Astrocyte (in vitro differentiated cells and primary cell): Measurements from ENCODE around the gene OSBPL1A. TPM values are rescaled to one million over a fixed set of nuclear protein-coding genes. Genes with fewer than 3 reads are reported as not detected.

Experiments used
- DNase-seq: peaks from one replicate; pipeline ENCODE4 v3.0.0-alpha.2; 2010; ENCODE audit warnings: low read depth
- FAIRE-seq: peaks from 2 replicates; lab custom pipeline; 2011; peaks lifted over from hg19 to GRCh38; lab: Jason Lieb, UNC
- H2AFZ ChIP-seq: 2 replicates; pipeline ENCODE4 v1.6.0; 2012; ENCODE audit warnings: low read depth, low read length, inconsistent platforms
- H3K27ac ChIP-seq: 2 replicates; pipeline ENCODE4 v1.5.1; 2011; ENCODE audit warnings: low read depth, low read length, inconsistent platforms
- H3K27me3 ChIP-seq: 2 replicates; pipeline ENCODE4 v1.6.0; 2011; ENCODE audit warnings: low read length, inconsistent platforms; ENCODE audit not compliant: insufficient read depth
- H3K36me3 ChIP-seq: 2 replicates; pipeline ENCODE4 v1.5.1; 2011; ENCODE audit warnings: low read length, inconsistent platforms; ENCODE audit not compliant: insufficient read depth
- H3K4me1 ChIP-seq: 2 replicates; pipeline ENCODE4 v1.5.1; 2011; ENCODE audit warnings: low read length, inconsistent platforms; ENCODE audit not compliant: insufficient read depth
- H3K4me2 ChIP-seq: 2 replicates; pipeline ENCODE4 v1.6.0; 2012; ENCODE audit warnings: low read length, inconsistent platforms
- H3K4me3 ChIP-seq: 2 replicates; pipeline ENCODE4 v1.5.1; 2011; ENCODE audit warnings: low read depth, mild to moderate bottlenecking, low read length, inconsistent platforms; ENCODE audit not compliant: insufficient read depth
- H3K79me2 ChIP-seq: 2 replicates; pipeline ENCODE4 v1.6.0; 2012; ENCODE audit warnings: mild to moderate bottlenecking, low read length, inconsistent platforms; ENCODE audit not compliant: insufficient read depth
- H3K9ac ChIP-seq: 2 replicates; pipeline ENCODE4 v1.6.0; 2012; ENCODE audit warnings: mild to moderate bottlenecking, low read length, inconsistent platforms
- H3K9me3 ChIP-seq: 2 replicates; pipeline ENCODE4 v1.5.1; 2012; ENCODE audit warnings: low read depth, mild to moderate bottlenecking, low read length, inconsistent platforms; ENCODE audit not compliant: insufficient read depth
- H4K20me1 ChIP-seq: 2 replicates; pipeline ENCODE4 v1.6.0; 2012; ENCODE audit warnings: low read length, inconsistent platforms; ENCODE audit not compliant: insufficient read depth
- H3K27ac Mint-ChIP-seq: one replicate; pipeline ENCODE4 v1.8.0; 2021; ENCODE audit warnings: mild to moderate bottlenecking, mixed read lengths; ENCODE audit not compliant: unreplicated experiment
- H3K27me3 Mint-ChIP-seq: one replicate; pipeline ENCODE4 v1.8.0; 2021; ENCODE audit warnings: low read depth, mixed read lengths; ENCODE audit not compliant: unreplicated experiment
- H3K36me3 Mint-ChIP-seq: one replicate; pipeline ENCODE4 v1.8.0; 2021; ENCODE audit warnings: low read depth, mixed read lengths; ENCODE audit not compliant: unreplicated experiment
- H3K4me1 Mint-ChIP-seq: one replicate; pipeline ENCODE4 v1.8.0; 2021; ENCODE audit warnings: low read depth, mixed read lengths; ENCODE audit not compliant: unreplicated experiment
- H3K4me3 Mint-ChIP-seq: one replicate; pipeline ENCODE4 v1.8.0; 2021; ENCODE audit warnings: mild to moderate bottlenecking, moderate library complexity, mixed read lengths; ENCODE audit not compliant: unreplicated experiment
- H3K9me3 Mint-ChIP-seq: one replicate; pipeline ENCODE4 v1.8.0; 2021; ENCODE audit warnings: mild to moderate bottlenecking, mixed read lengths; ENCODE audit not compliant: unreplicated experiment
- CTCF ChIP-seq: IDR thresholded peaks from 2 replicates; pipeline ENCODE4 v1.5.1; 2011; ENCODE audit warnings: low read depth, mild to moderate bottlenecking, inconsistent platforms, low read length, moderate library complexity; ENCODE audit not compliant: insufficient read depth
- EZH2 ChIP-seq: IDR thresholded peaks from 2 replicates; pipeline ENCODE4 v1.6.1; 2012; ENCODE audit warnings: mild to moderate bottlenecking, low read length, inconsistent platforms; ENCODE audit not compliant: insufficient read depth
- total RNA-seq: library from RNA; stranded (reverse); gene quantifications from 2 replicates; pipeline ENCODE4 v1.2.1, GENCODE V29; 2021

OSBPL1A gene
- total RNA-seq, 1 donor from 2014 or later, result 27.7 TPM

GRCh38 chr18:24234850-24235418 is 162.7 kb downstream of the OSBPL1A start:
- no peaks in the 10 kb centered on the region for H3K4me1 Mint-ChIP-seq
- H3K36me3 Mint-ChIP-seq, result peaks cover 17% of the 10 kb centered on the region
- no peaks in the 10 kb centered on the region for H3K27me3 ChIP-seq
- H3K4me2 ChIP-seq, result no peak overlapping the region
- H3K27me3 Mint-ChIP-seq, result no peaks in the 10 kb centered on the region
- H3K9me3 ChIP-seq, result no peaks in the 10 kb centered on the region
- no peaks in the 10 kb centered on the region for H4K20me1 ChIP-seq
- no peaks in the 10 kb centered on the region for H3K79me2 ChIP-seq
- no peak overlapping the region for H3K4me3 Mint-ChIP-seq
- H3K27ac Mint-ChIP-seq, result no peak overlapping the region
- TF ChIP-seq EZH2 (no peak), CTCF (no peak)
- FAIRE-seq (no peak), DNase-seq (no peak)
- H3K4me3 ChIP-seq, result no peak overlapping the region
- no peak overlapping the region for H3K9ac ChIP-seq
- H3K27ac ChIP-seq, result no peak overlapping the region
- peaks cover 2% of the 10 kb centered on the region for H3K9me3 Mint-ChIP-seq
- H2AFZ ChIP-seq, result no peak overlapping the region
- peaks cover 5% of the 10 kb centered on the region for H3K36me3 ChIP-seq
- H3K4me1 ChIP-seq, result peaks cover 7% of the 10 kb centered on the region

- Histone ChIP-seq H4K20me1 (no peaks in the 10 kb centered on the region), H3K79me2 (no peaks in the 10 kb centered on the region), H3K36me3 (peaks cover 5% of the 10 kb centered on the region), H3K27ac (no peak overlapping the region), H3K4me1 (peaks cover 7% of the 10 kb centered on the region), H3K4me2 (no peak overlapping the region), H3K9ac (no peak overlapping the region), H2AFZ (no peak overlapping the region), H3K4me3 (no peak overlapping the region), H3K9me3 (no peaks in the 10 kb centered on the region), H3K27me3 (no peaks in the 10 kb centered on the region)
- TF ChIP-seq EZH2 (no peak), CTCF (no peak)
- Mint-ChIP-seq H3K4me3 (no peak overlapping the region), H3K27ac (no peak overlapping the region), H3K36me3 (peaks cover 17% of the 10 kb centered on the region), H3K4me1 (no peaks in the 10 kb centered on the region), H3K9me3 (peaks cover 2% of the 10 kb centered on the region), H3K27me3 (no peaks in the 10 kb centered on the region)
- DNase-seq (no peak), FAIRE-seq (no peak)
Measured at GRCh38 chr18:24234330-24234729, 163.3 kb downstream of the OSBPL1A start.

- no peaks in the 10 kb centered on the region for H4K20me1 ChIP-seq
- H2AFZ ChIP-seq, result no peak overlapping the region
- peaks cover 7% of the 10 kb centered on the region for H3K4me1 Mint-ChIP-seq
- H3K27ac Mint-ChIP-seq, result no peak overlapping the region
- no peaks in the 10 kb centered on the region for H3K9me3 ChIP-seq
- FAIRE-seq, result no peak
- H3K27ac ChIP-seq, result no peak overlapping the region
- peaks cover 2% of the 10 kb centered on the region for H3K9me3 Mint-ChIP-seq
- no peak overlapping the region for H3K4me3 ChIP-seq
- TF ChIP-seq CTCF (no peak), EZH2 (no peak)
- no peaks in the 10 kb centered on the region for H3K27me3 Mint-ChIP-seq
- peaks cover 20% of the 10 kb centered on the region for H3K4me1 ChIP-seq
- H3K36me3 ChIP-seq, result peaks cover 5% of the 10 kb centered on the region
- H3K4me3 Mint-ChIP-seq, result no peak overlapping the region
- no peak for DNase-seq
- H3K4me2 ChIP-seq, result no peak overlapping the region
- no peaks in the 10 kb centered on the region for H3K27me3 ChIP-seq
- H3K79me2 ChIP-seq, result no peaks in the 10 kb centered on the region
- H3K36me3 Mint-ChIP-seq, result peaks cover 13% of the 10 kb centered on the region
- no peak overlapping the region for H3K9ac ChIP-seq
Measured at GRCh38 chr18:24232800-24233199, 164.8 kb downstream of the OSBPL1A start.
